HuH-7 (cell line): ENCODE measurements around the gene POLDIP3.

ENCODE experiments used
- DNase-seq: peaks from one replicate; pipeline ENCODE4 v3.0.0; 2011; ENCODE audit warnings: low spot score

The POLDIP3 gene

DNA sequence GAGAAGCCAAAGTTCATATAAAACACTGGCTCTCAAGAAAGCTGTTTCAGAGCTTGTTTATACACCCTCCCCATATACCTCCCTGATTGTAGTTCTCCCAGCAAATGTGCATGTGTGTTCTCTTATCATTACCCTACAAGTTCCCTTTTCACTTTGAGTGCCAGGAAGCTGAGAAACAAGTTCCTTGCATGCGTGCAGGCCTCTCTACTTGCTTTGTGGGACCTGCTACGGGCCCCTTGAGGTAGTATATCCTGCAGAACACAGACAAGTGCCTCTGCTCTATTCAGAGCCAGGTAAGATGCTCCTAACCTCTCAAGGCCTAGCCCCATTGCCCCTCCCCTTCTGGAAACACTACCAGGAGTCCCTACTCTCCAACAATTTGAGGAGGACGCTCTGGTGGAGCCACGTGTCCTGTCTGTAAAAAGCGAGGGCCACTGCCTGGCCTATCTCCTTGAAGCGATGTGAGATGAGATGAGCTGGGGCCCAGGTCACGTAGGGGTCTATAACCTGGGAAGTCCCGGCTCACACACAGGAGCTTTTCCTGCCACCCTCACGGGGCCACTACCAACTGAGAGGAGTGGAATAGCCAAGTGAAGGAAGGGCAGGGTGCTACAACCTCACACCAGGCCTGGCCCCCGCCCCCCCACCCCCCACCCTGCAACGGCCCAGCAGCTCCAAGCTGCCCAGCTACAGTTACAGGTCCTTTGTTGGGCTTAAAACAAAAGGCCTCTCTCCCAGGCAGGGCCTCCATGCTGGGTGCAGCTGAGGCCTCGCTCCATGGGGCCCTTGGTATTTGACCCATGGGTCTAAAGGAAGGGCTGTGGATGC, 28.3 kb upstream of the POLDIP3 start:
- no peak for DNase-seq

DNA sequence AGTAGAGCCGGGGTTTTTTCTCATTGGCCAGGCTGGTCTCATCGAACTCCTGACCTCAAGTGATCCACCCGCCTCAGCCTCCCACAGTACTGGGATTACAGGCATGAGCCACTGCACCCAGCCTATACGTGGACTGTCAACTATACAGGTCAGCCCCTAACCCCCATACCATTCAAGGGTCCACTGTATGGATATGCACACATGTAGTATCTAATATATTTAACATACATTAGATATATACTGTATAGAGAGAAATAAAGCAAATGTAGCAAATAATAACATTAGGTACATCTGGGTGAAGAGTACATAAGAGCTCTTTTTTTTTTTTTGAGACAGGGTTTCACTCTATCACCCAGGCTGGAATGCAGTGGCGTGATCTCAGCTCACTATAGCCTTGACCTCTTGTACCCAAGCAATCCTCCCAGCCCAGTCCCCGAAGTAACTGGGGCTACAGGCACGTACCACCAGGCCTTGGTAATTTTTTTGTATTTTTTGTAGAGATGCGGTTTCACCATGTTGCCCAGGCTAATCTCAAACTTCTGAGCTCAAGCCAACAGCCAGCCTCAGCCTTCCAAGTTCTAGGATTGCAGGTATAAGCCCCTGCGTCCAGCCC, 27.2 kb upstream of the POLDIP3 start:
- no peak for DNase-seq

DNA sequence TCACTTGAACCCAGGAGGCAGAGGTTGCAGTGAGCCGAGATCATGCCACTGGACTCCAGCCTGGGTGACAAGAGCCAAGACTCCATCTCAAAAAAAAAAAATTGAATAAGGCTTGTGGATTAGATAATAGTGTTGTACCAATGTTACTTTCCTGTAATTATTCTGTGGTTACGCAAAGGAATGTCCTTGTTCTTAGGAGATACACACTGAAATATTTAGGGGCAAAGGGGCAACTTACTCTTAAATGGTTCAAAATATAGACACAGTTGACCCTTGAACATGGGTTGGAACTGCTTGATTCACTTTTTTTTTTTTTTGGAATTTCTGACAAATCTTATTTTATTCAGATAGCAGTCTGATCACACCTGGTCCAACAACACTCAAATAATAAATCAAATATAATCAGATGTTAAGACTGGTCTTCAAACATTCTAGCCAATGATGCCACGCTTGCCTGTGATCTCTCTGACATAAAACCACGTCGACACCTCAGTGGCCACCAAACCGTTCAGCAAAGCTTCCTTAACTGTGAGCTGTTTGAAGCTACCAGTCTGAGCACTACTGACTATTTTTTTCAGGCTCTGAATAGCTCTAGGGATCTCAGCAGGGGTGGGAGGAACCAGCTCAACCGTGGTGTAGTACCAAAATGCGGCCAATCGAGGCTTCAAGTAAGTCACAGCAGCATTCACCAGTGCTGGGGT, 25.0 kb upstream of the POLDIP3 start:
- DNase-seq, result no peak

DNA sequence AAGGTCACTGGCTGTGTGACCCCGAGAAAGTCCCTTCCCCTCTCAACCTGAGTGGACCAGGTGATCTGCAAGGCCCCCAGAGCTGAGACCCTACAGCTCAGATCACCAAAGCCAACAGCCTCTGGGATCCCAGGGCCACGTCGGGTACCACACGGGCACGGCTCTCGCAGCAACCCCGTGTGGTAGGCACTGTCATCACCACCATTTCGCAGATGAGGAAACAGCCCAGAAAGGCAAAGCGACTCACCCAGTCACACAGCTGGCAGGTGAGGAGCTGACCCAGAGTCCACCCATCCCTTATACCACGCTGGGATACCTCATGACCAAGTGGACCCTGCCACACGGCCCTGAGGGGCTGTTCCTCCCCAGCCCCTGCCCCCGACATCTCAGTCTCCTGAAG, 22.9 kb upstream of the POLDIP3 start:
- DNase-seq, result no peak

DNA sequence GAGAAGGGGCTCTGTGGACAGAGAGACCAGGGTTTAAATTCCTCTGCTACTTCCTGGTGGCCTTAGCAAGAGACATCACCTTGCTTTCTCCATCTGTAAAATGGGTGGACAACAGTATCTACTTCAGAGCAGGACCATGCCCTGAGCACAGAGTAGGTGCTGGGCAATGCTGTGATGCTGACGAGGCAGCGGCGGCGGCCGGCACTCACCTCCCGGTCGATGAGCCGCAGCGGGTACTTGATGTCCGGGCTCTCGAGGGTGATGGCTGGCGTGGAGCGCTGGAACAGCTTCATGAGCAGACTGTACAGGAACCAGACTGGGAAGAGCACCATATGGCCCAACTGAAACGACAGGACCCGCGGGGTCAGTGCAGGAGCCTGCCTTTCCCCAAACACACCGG, 21.8 kb upstream of the POLDIP3 start:
- DNase-seq, result no peak

GRCh38 chr22:42635531-42635930, 20.8 kb upstream of the POLDIP3 start:
- no peak for DNase-seq

- no peak for DNase-seq
Observed at GRCh38 chr22:42633013-42633412, 18.3 kb upstream of the POLDIP3 start.

- no peak for DNase-seq
Observed at GRCh38 chr22:42632096-42632495, 17.4 kb upstream of the POLDIP3 start.

- no peak for DNase-seq
Observed at GRCh38 chr22:42630901-42631602, 16.4 kb upstream of the POLDIP3 start.

DNA sequence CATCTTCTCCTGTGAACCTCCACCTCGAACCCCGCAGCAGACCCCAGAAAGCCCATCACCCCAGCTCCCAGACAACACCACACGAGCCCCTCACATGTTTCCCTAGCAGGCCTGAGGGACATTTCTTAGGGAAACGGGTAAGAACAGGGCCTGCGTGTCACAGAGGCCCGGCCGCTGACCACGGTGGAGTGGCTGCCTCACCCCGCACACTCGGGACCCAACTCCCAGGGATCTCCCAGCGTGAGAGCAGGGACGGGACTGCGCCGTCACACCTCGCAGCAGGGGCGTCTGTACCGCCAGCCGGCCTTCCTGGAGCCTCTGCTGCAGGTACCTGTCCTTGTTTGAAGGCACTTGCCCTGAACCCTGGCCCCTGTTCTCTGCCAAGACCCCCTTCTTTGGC, 15.5 kb upstream of the POLDIP3 start:
- no peak for DNase-seq

DNA sequence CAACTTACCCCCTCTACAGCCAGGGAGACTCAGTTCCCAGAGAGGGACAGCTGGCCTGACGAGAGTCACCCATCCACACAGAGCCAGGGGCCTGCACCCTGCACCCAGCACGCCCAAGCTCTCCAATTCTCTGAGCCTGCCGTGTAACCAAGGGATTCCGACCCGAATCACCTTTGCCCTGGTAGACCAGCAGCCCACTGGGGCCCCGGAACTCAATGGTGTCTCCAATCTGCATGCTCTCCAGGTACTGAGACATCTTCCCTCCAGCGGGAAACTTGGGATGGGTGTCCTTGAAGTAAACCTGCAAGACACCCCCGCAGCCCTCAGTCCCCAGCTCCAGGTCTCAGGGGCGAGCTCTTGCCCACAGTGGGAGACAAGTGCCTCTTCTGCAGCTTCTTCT, 13.3 kb upstream of the POLDIP3 start:
- no peak for DNase-seq

- DNase-seq, result no peak
Observed at GRCh38 chr22:42626951-42627625, 12.4 kb upstream of the POLDIP3 start.

DNA sequence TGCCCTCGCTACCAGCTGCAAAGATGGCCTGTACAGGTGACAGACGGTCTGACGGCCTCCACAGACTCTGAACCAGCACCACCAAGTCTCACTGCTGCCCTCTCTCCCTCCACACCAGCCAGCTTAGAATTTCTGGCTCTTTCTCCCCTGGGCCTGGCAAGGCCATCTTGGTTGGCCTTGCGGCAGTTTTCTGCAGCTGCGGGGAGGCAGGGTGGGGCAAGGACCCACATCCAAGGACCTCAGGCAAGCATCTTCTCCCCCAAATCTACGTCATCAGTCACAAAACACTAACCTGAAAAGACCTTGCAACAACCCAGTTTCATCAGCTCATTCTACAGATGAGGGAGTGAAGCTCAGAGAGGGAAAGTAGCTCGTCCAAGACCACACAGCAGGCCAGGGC, 11.7 kb upstream of the POLDIP3 start:
- DNase-seq, result no peak

DNA sequence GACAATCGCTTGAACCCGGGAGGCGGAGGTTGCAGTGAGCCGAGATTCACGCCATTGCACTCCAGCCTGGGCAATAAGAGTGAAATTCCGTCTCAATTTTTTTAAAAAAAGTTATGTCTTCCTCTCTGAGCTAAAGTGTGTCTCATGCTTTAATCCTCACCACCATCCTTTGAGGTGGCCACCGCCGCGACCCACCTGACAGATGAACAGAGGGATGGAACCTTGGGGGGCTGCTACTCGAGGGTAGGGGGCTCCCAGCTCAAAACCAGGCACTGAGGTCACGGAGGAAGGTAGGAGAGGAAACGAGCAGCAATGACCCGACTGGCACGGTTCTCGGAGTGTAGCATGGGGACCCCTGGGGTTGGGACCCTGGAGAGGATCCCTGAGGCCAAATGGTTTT, 10.7 kb upstream of the POLDIP3 start:
- no peak for DNase-seq

DNA sequence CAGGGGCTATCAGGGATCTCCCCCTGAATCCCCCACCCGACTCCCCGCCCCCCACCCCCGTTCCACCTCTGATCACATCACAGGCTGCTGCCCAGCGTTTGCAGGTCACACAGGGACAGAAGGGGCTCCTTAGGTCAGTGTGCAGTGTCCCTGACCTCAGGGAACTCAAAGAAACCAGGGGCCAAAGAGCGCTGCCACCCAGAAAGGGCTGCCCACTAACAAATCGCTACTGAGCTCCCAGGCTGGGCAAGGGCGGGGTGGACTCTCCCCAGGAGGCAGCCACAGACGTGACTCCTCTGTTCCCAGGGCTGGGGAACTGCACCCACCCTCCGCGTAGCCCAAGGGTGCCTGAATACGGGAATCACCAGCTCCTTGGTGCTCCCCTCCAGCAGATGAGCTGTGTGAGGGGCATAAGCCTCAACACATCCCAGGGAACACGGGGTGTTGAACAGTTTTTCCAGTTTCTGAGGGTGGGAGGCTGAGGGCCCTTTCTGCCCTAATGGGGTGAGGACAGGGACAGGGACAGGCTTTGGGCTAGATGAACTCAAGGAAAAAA, 9.9 kb upstream of the POLDIP3 start:
- DNase-seq, result no peak

GRCh38 chr22:42623756-42624441, 9.2 kb upstream of the POLDIP3 start:
- no peak for DNase-seq

- no peak for DNase-seq
Observed at GRCh38 chr22:42623301-42623751, 8.6 kb upstream of the POLDIP3 start.

DNA sequence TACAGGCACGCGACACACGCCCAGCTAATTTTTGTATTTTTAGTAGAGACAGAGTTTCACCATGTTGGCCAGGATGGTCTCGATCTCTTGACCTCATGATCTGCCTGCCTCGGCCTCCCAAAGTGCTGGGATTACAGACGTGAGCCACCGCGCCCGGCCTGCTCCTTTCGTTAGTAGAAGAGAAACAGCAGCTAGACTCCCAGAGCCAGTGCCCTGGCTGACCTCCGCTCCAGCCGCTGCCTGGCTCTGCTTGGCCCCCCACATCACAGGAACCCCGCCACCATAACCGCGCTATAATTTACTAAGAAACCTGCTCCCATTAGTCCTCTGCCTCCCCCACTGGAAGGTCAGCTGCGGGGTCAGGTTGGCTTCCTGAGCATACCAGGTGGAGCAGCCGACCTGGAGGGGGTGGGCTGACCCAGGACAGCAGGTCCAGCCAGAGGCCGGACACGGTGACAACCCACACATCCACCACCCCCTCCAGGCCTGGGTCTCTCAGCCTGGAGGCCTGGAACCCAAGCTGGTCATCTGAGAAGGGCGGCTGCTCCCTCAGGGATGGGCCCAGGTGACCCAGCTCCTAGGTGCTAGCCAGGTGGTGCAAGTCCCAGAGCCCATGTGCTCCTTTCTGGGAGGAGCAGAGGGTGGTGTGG, 7.5 kb upstream of the POLDIP3 start:
- no peak for DNase-seq

- peak; percentile 98 for DNase-seq
Observed at GRCh38 chr22:42621505-42622002, 6.9 kb upstream of the POLDIP3 start.

DNA sequence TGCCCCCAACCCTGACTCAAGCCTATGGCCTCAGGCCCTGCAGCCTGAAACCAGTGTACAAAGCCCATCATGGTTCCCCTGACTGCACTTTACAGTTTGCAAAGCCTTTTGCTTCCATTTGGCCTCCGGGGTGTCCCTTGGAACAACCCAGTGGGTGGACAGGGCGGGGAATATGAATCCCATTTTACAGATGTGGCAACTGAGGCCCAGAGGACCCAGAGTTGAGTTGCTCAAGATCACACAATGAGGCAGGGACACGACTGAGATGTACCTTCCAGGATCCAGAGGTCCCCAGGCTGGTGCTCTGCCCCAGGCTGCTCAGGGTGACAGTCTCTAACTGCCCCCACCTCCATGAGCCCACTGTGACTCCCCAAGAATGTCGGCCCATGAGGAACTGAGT, 5.4 kb upstream of the POLDIP3 start:
- no peak for DNase-seq
